Colonic mucosa (tissue), 4 donors: ENCODE data around the gene FAM200A. TPM values are rescaled to one million over a fixed set of nuclear protein-coding genes. Genes with fewer than 3 reads are reported as not detected.
"Not testable (repeated sequence)": the region's sequence is repeated elsewhere in the genome, so short reads cannot be mapped to it uniquely, and the experiment has no call there.

Experiments
- DNase-seq: peaks from one replicate; pipeline ENCODE4 v3.0.0-alpha.2; 2020
- H3K27ac ChIP-seq: fragments of 200-600 bp; one replicate; pipeline ENCODE4 v1.8.0; 2021
- H3K27me3 ChIP-seq: fragments of 200-600 bp; one replicate; pipeline ENCODE4 v1.8.0; 2021
- H3K36me3 ChIP-seq: fragments of 200-600 bp; one replicate; pipeline ENCODE4 v1.8.0; 2021
- H3K4me1 ChIP-seq: fragments of 200-600 bp; one replicate; pipeline ENCODE4 v1.8.0; 2021; ENCODE audit warnings: mild to moderate bottlenecking
- H3K4me3 ChIP-seq: fragments of 200-600 bp; one replicate; pipeline ENCODE4 v1.8.0; 2021
- H3K9ac ChIP-seq, 2 donors: one replicate each; pipeline ENCODE4 v1.7.0; 2013; ENCODE audit warnings: control low read depth in 2 of 2, low read depth in 2 of 2, low read length in 2 of 2
- H3K9me3 ChIP-seq: fragments of 200-600 bp; one replicate; pipeline ENCODE4 v1.8.0; 2021
- CTCF ChIP-seq: fragments of 200-600 bp; IDR thresholded peaks from one replicate; pipeline ENCODE4 v1.8.0; 2022; ENCODE audit warnings: antibody characterized with exemption, mild to moderate bottlenecking
- intact Hi-C: fragments of 100-400 bp; cut with DNase I; formaldehyde crosslinking; loops from one replicate; pipeline ENCODE4 v1.14.1; 2022
- total RNA-seq, 2 donors: library from RNA; stranded (reverse); fragmentation: NEBNext Ultra II Directional in 1 of 2; extraction: Animal tissue kit (Norgen Biotek cat#: 25700) in 1 of 2; gene quantifications; one replicate each; pipeline ENCODE4 v1.2.1, GENCODE V29; 2021
- donor health status: healthy.
- donor health status: DM: no; HTN: no; CAD: no.
- donor health status: DM: no; HTN: no; CAD: no.

FAM200A gene
- total RNA-seq, 2 donors from 2014 or later: 4.1 to 5.0 TPM

GRCh38 chr7:99588868-99589267 is 37.0 kb upstream of the FAM200A start:
- H3K4me1 ChIP-seq: no peaks in the 10 kb centered on the region
- no peak overlapping the region for H3K4me3 ChIP-seq
- H3K9ac ChIP-seq: no peak overlapping the region
- intact Hi-C loops: no loop called here
- no peak for DNase-seq
- no peaks in the 10 kb centered on the region for H3K27me3 ChIP-seq
- TF ChIP-seq CTCF: no peak
- H3K27ac ChIP-seq: no peak overlapping the region
- H3K36me3 ChIP-seq: no peaks in the 10 kb centered on the region
- H3K9me3 ChIP-seq: no peaks in the 10 kb centered on the region

- H3K36me3 ChIP-seq, intact Hi-C loops, H3K9me3 ChIP-seq, H3K4me1 ChIP-seq, H3K27me3 ChIP-seq, DNase-seq, H3K27ac ChIP-seq: not testable (repeated sequence)
- Histone ChIP-seq H3K4me3 (peak overlapping the region; percentile 57), H3K9ac (peak overlapping the region in 1 of 2 donors; percentile 59)
Observed at GRCh38 chr7:99580778-99581332, 28.9 kb upstream of the FAM200A start.

DNA sequence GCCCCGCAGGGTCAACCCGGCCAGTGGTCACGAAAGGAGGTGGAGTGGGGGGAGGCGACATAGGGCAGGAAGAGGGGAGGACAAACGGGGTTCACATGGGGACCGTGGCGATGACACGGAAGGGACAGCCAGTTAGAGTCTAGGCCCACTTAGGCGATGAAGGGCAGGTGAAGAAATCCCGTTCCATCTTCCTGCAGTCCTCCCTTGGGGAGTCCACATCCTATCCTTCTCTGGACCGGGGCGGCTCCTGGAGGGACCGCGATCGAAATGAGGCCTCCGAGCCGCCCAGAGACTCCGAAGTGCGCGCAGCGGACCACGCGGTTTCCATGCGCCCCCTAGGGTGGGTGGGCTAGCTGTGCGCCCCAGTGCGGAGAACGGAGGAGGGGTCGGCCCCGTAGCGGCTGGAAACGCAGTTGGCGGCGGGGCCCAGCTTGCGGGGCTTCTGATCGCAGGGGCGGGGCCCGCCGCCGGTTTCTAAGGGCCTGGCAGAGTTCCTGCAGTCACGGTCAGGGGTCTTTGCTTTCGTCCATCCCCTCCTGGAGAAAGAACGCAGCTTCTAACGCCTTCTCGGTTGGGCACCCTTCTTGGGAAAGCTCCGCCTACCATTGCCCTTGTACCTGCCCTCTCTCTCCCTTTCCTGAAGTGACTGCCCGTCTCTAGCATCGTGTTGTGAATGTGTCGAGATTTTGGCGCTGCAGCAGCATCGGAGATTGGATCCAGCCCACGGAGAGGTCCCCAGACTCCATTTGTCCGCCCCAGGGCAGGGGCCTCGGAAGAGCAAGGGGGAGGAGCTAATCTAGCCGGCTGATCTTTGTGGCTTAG is 28.3 kb upstream of the FAM200A start:
- peak; percentile 27 for DNase-seq
- no peak for TF ChIP-seq CTCF
- peak overlapping the region; percentile 57 for H3K4me3 ChIP-seq

GRCh38 chr7:99579281-99579955 is 27.5 kb upstream of the FAM200A start:
- peak overlapping the region; percentile 59 to 72 for H3K9ac ChIP-seq
- TF ChIP-seq CTCF: no peak
- H3K4me3 ChIP-seq: peak overlapping the region; percentile 57
- H3K36me3 ChIP-seq: no peaks in the 10 kb centered on the region
- H3K4me1 ChIP-seq: no peaks in the 10 kb centered on the region
- no peaks in the 10 kb centered on the region for H3K27me3 ChIP-seq
- no peaks in the 10 kb centered on the region for H3K9me3 ChIP-seq
- H3K27ac ChIP-seq: no peak overlapping the region
- intact Hi-C loops: no loop called here
- no peak for DNase-seq

More for the DNA sequence above, 28.3 kb upstream of the FAM200A start:
- Histone ChIP-seq H3K9me3 (no peaks in the 10 kb centered on the region), H3K27me3 (no peaks in the 10 kb centered on the region), H3K4me1 (no peaks in the 10 kb centered on the region), H3K27ac (no peak overlapping the region), H3K9ac (peak overlapping the region; percentile 59 to 72), H3K36me3 (no peaks in the 10 kb centered on the region)
- intact Hi-C loops: no loop called here

DNA sequence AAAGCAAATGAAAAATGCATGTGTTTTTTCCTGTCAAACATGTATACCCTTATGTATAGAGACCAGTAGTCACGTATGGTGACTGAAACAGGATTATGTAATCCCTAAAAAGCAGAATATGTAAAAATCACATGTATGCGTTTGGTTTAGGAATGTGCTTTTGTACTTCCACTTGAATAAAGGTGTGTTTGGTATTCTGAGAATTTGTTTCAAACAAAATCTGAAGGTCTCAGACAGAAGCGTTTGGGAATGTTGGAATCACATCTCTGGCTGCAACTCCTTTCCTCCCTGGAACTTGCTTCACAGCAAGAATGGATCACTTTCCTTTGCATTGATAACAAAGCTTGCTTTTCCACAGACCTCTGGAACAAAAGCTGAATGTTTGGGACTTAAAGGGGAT is 24.3 kb upstream of the FAM200A start:
- intact Hi-C loops: no loop called here
- Histone ChIP-seq H3K36me3 (peaks cover 13% of the 10 kb centered on the region), H3K4me1 (no peaks in the 10 kb centered on the region), H3K9ac (no peak overlapping the region), H3K27me3 (no peaks in the 10 kb centered on the region), H3K4me3 (no peak overlapping the region), H3K9me3 (no peaks in the 10 kb centered on the region), H3K27ac (no peak overlapping the region)
- no peak for TF ChIP-seq CTCF
- DNase-seq: no peak

DNA sequence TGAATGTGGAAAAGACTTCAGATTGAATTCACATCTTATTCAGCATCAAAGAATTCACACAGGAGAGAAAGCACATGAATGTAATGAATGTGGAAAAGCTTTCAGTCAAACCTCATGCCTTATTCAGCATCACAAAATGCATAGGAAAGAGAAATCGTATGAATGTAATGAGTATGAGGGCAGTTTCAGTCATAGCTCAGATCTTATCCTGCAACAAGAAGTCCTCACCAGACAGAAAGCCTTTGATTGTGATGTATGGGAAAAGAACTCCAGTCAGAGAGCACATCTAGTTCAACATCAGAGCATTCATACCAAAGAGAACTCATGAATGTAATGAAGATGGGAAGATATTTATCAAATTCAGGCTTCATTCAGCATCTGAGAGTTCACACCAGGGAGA is 21.3 kb upstream of the FAM200A start:
- DNase-seq: no peak
- Histone ChIP-seq H3K27me3 (no peaks in the 10 kb centered on the region), H3K27ac (no peak overlapping the region), H3K36me3 (peaks cover 20% of the 10 kb centered on the region), H3K9me3 (no peaks in the 10 kb centered on the region), H3K4me3 (no peak overlapping the region), H3K9ac (no peak overlapping the region), H3K4me1 (no peaks in the 10 kb centered on the region)
- TF ChIP-seq CTCF: no peak
- intact Hi-C loops: no loop called here
